ENCODE results near the gene GNA14. TPM values are rescaled to one million over a fixed set of nuclear protein-coding genes. Genes with fewer than 3 reads are reported as not detected.

Gene GNA14
- total and polyA plus RNA-seq, 2 donors (not counting 3 experiments of a cell fraction or from before 2014, with no cell fraction given), result 2.1 to 3.3 TPM

DNA sequence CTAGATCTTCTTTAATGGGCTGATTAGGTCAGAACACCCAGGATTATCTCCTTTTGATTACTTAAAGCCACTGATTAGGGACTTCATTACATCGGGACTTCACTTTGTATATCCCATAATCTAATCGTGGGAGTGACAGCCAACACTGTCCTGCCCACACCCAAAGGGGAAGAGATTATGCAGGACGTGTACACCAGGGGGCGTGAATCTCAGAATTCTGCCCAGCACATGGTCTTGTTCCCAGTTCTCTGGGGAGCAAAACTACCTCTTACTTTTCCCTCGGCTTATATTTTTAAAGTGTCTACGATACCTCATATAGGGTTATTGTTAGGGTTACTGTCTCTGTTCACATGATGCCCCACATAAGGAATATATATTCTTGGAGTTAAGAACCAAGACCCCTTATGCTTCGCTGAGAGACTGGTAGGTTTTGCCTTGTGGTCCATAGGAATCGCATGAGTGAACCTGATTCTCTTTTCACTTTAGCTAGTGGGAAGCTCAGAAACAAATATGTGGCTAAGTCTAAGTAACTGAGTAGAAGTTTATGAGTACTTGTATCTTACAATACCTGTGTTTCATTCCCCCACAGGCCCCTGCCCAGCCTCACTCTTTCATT lies 192.7 kb downstream of the GNA14 start:
- Histone ChIP-seq H3K4me2 (ENCODE audit: insufficient read depth, low read length) (no peak overlapping the region), H3K9me3 (replicated peaks; ENCODE audit: control insufficient read depth, insufficient read depth, low read length) (no peaks in the 10 kb centered on the region), H3K4me3 (replicated peaks in 1 of 3; ENCODE audit: insufficient read depth in 1 of 3, low read depth in 1 of 3, low read length in 3 of 3) (no peak overlapping the region), H4K20me1 (replicated peaks; ENCODE audit: control insufficient read depth, extremely low read depth, insufficient read depth, low read length) (no peaks in the 10 kb centered on the region), H3K79me2 (ENCODE audit: control insufficient read depth, insufficient read depth, low read length) (no peaks in the 10 kb centered on the region), H3K27me3 (ENCODE audit: control insufficient read depth in 2 of 2, insufficient read depth in 2 of 2, low read length in 2 of 2) (no peaks in the 10 kb centered on the region), H2AFZ (ENCODE audit: low read depth, low read length) (no peak overlapping the region), H3K36me3 (ENCODE audit: control insufficient read depth in 2 of 2, extremely low read depth in 1 of 2, insufficient read depth in 2 of 2, low read length in 2 of 2) (no peaks in the 10 kb centered on the region), H3K27ac (ENCODE audit: insufficient read depth, low read depth, low read length) (no peak overlapping the region), H3K9ac (replicated peaks; ENCODE audit: extremely low read depth, insufficient read depth, low read length) (no peak overlapping the region), H3K9me1 (replicated peaks; ENCODE audit: control insufficient read depth, extremely low read depth, insufficient read depth, low read length) (no peaks in the 10 kb centered on the region), H3K4me1 (ENCODE audit: control insufficient read depth, extremely low read depth, insufficient read depth, low read length) (no peaks in the 10 kb centered on the region)
- dilution Hi-C loops (cut with MboI; ENCODE audit: extremely low pct_ligation_motif_present, low sequenced_read_pairs) (no loop called here), intact Hi-C loops (cut with micrococcal nuclease) (loop anchor here (5.0 to 10.0 kb wide), 4 partner anchors 129 to 759 kb away; no protein-coding TSS in a partner anchor)
- POLR2A ChIA-PET, result no interaction called here
- CTCF ChIA-PET, result interaction anchor here (0.7 to 9.4 kb wide), 13 partner anchors 12 to 666 kb away, joined by 3 to 214 read pairs (median 18); partner anchors contain the start of gene GNA14
- DNase-seq (ENCODE audit: low read depth, low spot score) (peak; percentile 34), FAIRE-seq (no peak)
- BruUV-seq (replicated peaks), result no TSS peak
- TF ChIP-seq POLR2AphosphoS5 (IDR thresholded peaks at IDR 0.05; ENCODE audit: insufficient read depth, low read depth, low read length) (no peak), POLR2A (IDR thresholded peaks at IDR 0.05; ENCODE audit: low read depth, low read length) (no peak), EZH2 (IDR thresholded peaks at IDR 0.05; ENCODE audit: borderline replicate concordance, low read depth, low read length, severe bottlenecking) (no peak), FOS (IDR thresholded peaks at IDR 0.05; ENCODE audit: borderline replicate concordance, insufficient read depth, low read length) (no peak), MYC (IDR thresholded peaks at IDR 0.05; ENCODE audit: low read depth, low read length) (peak; percentile 20), GATA2 (IDR thresholded peaks at IDR 0.05; ENCODE audit: insufficient read depth, insufficient read length, low read depth, low read length) (no peak), JUN (IDR thresholded peaks at IDR 0.05; ENCODE audit: borderline replicate concordance, insufficient read depth, insufficient read length, low read depth) (no peak)
- TF ChIP-seq, protein P1, sequence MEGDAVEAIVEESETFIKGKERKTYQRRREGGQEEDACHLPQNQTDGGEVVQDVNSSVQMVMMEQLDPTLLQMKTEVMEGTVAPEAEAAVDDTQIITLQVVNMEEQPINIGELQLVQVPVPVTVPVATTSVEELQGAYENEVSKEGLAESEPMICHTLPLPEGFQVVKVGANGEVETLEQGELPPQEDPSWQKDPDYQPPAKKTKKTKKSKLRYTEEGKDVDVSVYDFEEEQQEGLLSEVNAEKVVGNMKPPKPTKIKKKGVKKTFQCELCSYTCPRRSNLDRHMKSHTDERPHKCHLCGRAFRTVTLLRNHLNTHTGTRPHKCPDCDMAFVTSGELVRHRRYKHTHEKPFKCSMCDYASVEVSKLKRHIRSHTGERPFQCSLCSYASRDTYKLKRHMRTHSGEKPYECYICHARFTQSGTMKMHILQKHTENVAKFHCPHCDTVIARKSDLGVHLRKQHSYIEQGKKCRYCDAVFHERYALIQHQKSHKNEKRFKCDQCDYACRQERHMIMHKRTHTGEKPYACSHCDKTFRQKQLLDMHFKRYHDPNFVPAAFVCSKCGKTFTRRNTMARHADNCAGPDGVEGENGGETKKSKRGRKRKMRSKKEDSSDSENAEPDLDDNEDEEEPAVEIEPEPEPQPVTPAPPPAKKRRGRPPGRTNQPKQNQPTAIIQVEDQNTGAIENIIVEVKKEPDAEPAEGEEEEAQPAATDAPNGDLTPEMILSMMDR (IDR thresholded peaks at IDR 0.05; ENCODE audit: extremely low read depth in 1 of 2, insufficient read depth in 1 of 2, low read depth in 1 of 2, low read length in 2 of 2), result peak; percentile 55 to 70
- TF ChIP-seq, protein P2, sequence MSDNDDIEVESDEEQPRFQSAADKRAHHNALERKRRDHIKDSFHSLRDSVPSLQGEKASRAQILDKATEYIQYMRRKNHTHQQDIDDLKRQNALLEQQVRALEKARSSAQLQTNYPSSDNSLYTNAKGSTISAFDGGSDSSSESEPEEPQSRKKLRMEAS (IDR thresholded peaks at IDR 0.05; ENCODE audit: insufficient read depth, insufficient read length), result no peak
